Common myeloid progenitor, CD34-positive (primary cell): Measurements from ENCODE around the gene PSMC2.

Experiments used
- CTCF ChIA-PET: fragments of 350-600 bp; sonication (Branson Sonifier 250); formaldehyde crosslinking; loops from one replicate; lab custom pipeline; 2021; ENCODE audit warnings: antibody characterized with exemption; lab: Charles Lee
- POLR2A ChIA-PET: fragments of 350-600 bp; sonication (Branson Sonifier 250); formaldehyde crosslinking; loops from one replicate; lab custom pipeline; 2021; ENCODE audit warnings: antibody characterized with exemption; lab: Charles Lee
- DNase-seq, 3 donors: peaks; one replicate each; pipeline versions ENCODE4 v3.0.0 to v3.0.0-alpha.2; 2013
- H3K27ac ChIP-seq, 2 experiments: 1 replicate in 1 of 2; 2 replicates in 1 of 2; pipeline ENCODE4 v1.7.0; 2013; ENCODE audit warnings: inconsistent platforms in 2 of 2, low read length in 2 of 2, mild to moderate bottlenecking in 2 of 2, low read depth in 1 of 2, moderate library complexity in 1 of 2; ENCODE audit not compliant: severe bottlenecking in 2 of 2, insufficient read depth in 1 of 2, poor library complexity in 1 of 2
- H3K27me3 ChIP-seq, 5 experiments: replicated peaks in 2 of 5; 1 replicate in 3 of 5; 2 replicates in 2 of 5; pipeline versions ENCODE4 v1.6.1 to v1.7.0; 2013; ENCODE audit warnings: low read length in 4 of 5, mild to moderate bottlenecking in 2 of 5, moderate library complexity in 2 of 5, inconsistent platforms in 1 of 5; ENCODE audit not compliant: insufficient read depth in 5 of 5, control insufficient read depth in 4 of 5
- H3K36me3 ChIP-seq, 4 experiments: 1 replicate in 2 of 4; 2 replicates in 2 of 4; pipeline versions ENCODE4 v1.6.1 to v1.7.0; 2013; ENCODE audit warnings: low read length in 3 of 4, control low read depth in 1 of 4, mild to moderate bottlenecking in 1 of 4; ENCODE audit not compliant: control insufficient read depth in 4 of 4, insufficient read depth in 4 of 4
- H3K4me1 ChIP-seq, 4 experiments: 1 replicate in 3 of 4; 2 replicates in 1 of 4; pipeline versions ENCODE4 v1.6.1 to v1.7.1; 2013; ENCODE audit warnings: low read length in 3 of 4, mild to moderate bottlenecking in 3 of 4, control low read depth in 1 of 4, inconsistent platforms in 1 of 4, moderate library complexity in 1 of 4; ENCODE audit not compliant: control insufficient read depth in 4 of 4, insufficient read depth in 4 of 4; ENCODE audit errors: control extremely low read depth in 1 of 4
- H3K4me3 ChIP-seq, 7 experiments: 1 replicate in 4 of 7; 2 replicates in 3 of 7; pipeline versions ENCODE4 v1.5.1 to v1.7.0; 2013; ENCODE audit warnings: mild to moderate bottlenecking in 7 of 7, low read length in 6 of 7, moderate library complexity in 6 of 7, inconsistent platforms in 2 of 7, low read depth in 2 of 7, control low read depth in 1 of 7; ENCODE audit not compliant: insufficient read depth in 4 of 7, control insufficient read depth in 1 of 7; ENCODE audit errors: extremely low read depth in 1 of 7
- H3K9me3 ChIP-seq, 5 experiments: 1 replicate in 4 of 5; 2 replicates in 1 of 5; pipeline versions ENCODE4 v1.6.1 to v1.7.1; 2013; ENCODE audit warnings: low read length in 4 of 5, mild to moderate bottlenecking in 2 of 5, inconsistent platforms in 1 of 5, low read depth in 1 of 5, moderate library complexity in 1 of 5; ENCODE audit not compliant: control insufficient read depth in 4 of 5, insufficient read depth in 2 of 5; ENCODE audit errors: control extremely low read depth in 1 of 5
- WGBS: methylation state at CpG from one replicate; pipeline ENCODE4 v1.1.5; 2013; ENCODE audit not compliant: insufficient coverage; 5-methylcytosine and 5-hydroxymethylcytosine counted together

The PSMC2 gene

GRCh38 chr7:103369432-103369831 is 22.0 kb downstream of the PSMC2 start:
- H3K27me3 ChIP-seq = no peaks in the 10 kb centered on the region
- H3K36me3 ChIP-seq = peaks cover 16 to 42% (median 29%) of the 10 kb centered on the region in 4 experiments
- POLR2A ChIA-PET = no interaction called here
- DNase-seq = no peak
- no peak overlapping the region for H3K27ac ChIP-seq
- no peaks in the 10 kb centered on the region for H3K4me1 ChIP-seq
- H3K4me3 ChIP-seq = no peak overlapping the region
- H3K9me3 ChIP-seq = no peaks in the 10 kb centered on the region
- WGBS = 88% methylated on average over 2 of the region's 5 CpGs
- CTCF ChIA-PET = no interaction called here

GRCh38 chr7:103373866-103374643 is 26.6 kb downstream of the PSMC2 start:
- peaks cover 0 to 5% (median 2%) of the 10 kb centered on the region in 5 experiments for H3K27me3 ChIP-seq
- no peak for DNase-seq
- H3K4me1 ChIP-seq = no peaks in the 10 kb centered on the region
- peaks cover 0 to 7% (median 2%) of the 10 kb centered on the region in 4 experiments for H3K36me3 ChIP-seq
- H3K4me3 ChIP-seq = no peak overlapping the region
- no peaks in the 10 kb centered on the region for H3K9me3 ChIP-seq
- ChIA-PET POLR2A (no interaction called here), CTCF (no interaction called here)
- no peak overlapping the region for H3K27ac ChIP-seq
- 81% methylated on average over 4 of the region's 6 CpGs for WGBS

- Histone ChIP-seq H3K4me1 (no peaks in the 10 kb centered on the region), H3K27ac (no peak overlapping the region), H3K4me3 (no peak overlapping the region), H3K9me3 (no peaks in the 10 kb centered on the region), H3K36me3 (no peaks in the 10 kb centered on the region), H3K27me3 (peaks cover 0 to 5% (median 2%) of the 10 kb centered on the region in 5 experiments)
- 100% methylated on average over 1 of the region's 3 CpGs for WGBS
- CTCF ChIA-PET = interaction anchor here (1.1 kb wide), 1 partner anchor 26 kb away, joined by 3 read pairs; no protein-coding TSS in a partner anchor
- DNase-seq = peak in 2 of 3 donors; percentile 27 to 31
- POLR2A ChIA-PET = no interaction called here
These were observed 32.0 kb downstream of the PSMC2 start for GRCh38 chr7:103379270-103379975.

GRCh38 chr7:103380395-103381191 is 33.1 kb downstream of the PSMC2 start:
- no peak overlapping the region for H3K4me3 ChIP-seq
- POLR2A ChIA-PET = no interaction called here
- no peak for DNase-seq
- H3K27ac ChIP-seq = no peak overlapping the region
- peaks cover 0 to 5% (median 2%) of the 10 kb centered on the region in 5 experiments for H3K27me3 ChIP-seq
- CTCF ChIA-PET = no interaction called here
- 84% methylated on average over 2 of the region's 5 CpGs for WGBS
- H3K4me1 ChIP-seq = no peaks in the 10 kb centered on the region
- H3K36me3 ChIP-seq = no peaks in the 10 kb centered on the region
- H3K9me3 ChIP-seq = no peaks in the 10 kb centered on the region

- Histone ChIP-seq H3K36me3 (no peaks in the 10 kb centered on the region), H3K27ac (no peak overlapping the region), H3K4me1 (no peaks in the 10 kb centered on the region), H3K9me3 (no peaks in the 10 kb centered on the region), H3K4me3 (no peak overlapping the region), H3K27me3 (peaks cover 0 to 5% (median 2%) of the 10 kb centered on the region in 5 experiments)
- ChIA-PET CTCF (no interaction called here), POLR2A (no interaction called here)
- 94% methylated on average over 3 of the region's 4 CpGs for WGBS
- DNase-seq = no peak
These were observed 34.0 kb downstream of the PSMC2 start for GRCh38 chr7:103381280-103382031.

- no peak overlapping the region for H3K4me3 ChIP-seq
- H3K36me3 ChIP-seq = no peaks in the 10 kb centered on the region
- no peaks in the 10 kb centered on the region for H3K4me1 ChIP-seq
- ChIA-PET CTCF (no interaction called here), POLR2A (no interaction called here)
- no peaks in the 10 kb centered on the region for H3K9me3 ChIP-seq
- peaks cover 0 to 5% (median 2%) of the 10 kb centered on the region in 5 experiments for H3K27me3 ChIP-seq
- H3K27ac ChIP-seq = no peak overlapping the region
- no peak for DNase-seq
- WGBS = 80% methylated on average over 2 of the region's 5 CpGs
These were observed 34.6 kb downstream of the PSMC2 start for GRCh38 chr7:103382032-103382402.
